ENCODE data around the gene ATP1B4. TPM values are rescaled to one million over a fixed set of nuclear protein-coding genes. Genes with fewer than 3 reads are reported as not detected.
"Not testable (repeated sequence)": the region's sequence is repeated elsewhere in the genome, so short reads cannot be mapped to it uniquely, and the experiment has no call there.

Gene ATP1B4
- total RNA-seq (2014; rRNA removed; shearing (Covaris generic)) = not detected in 2 replicates

GRCh38 chrX:120361764-120362305, at the start of gene ATP1B4:
TSS of gene ATP1B4 (plus strand) at chrX:120362089. CDS start at chrX:120362169, 80 bp downstream.
- Histone ChIP-seq H3K4me1 (replicated peaks) (no peaks in the 10 kb centered on the region), H3K36me3 (no peaks in the 10 kb centered on the region), H3K4me3 (no peak within 1 kb of the TSS), H3K27me3 (replicated peaks) (no peaks in the 10 kb centered on the region), H3K9me3 (replicated peaks) (no peaks in the 10 kb centered on the region), H3K27ac (no peak within 1 kb of the TSS)
- no peak for DNase-seq (ENCODE audit: low read depth in 1 of 2, low spot score in 2 of 2)

- Histone ChIP-seq H3K4me3 (no peak overlapping the region), H3K27ac (no peak overlapping the region), H3K36me3 (no peaks in the 10 kb centered on the region), H3K27me3 (replicated peaks) (no peaks in the 10 kb centered on the region), H3K4me1 (replicated peaks) (peaks cover 3% of the 10 kb centered on the region; the same call in 1 of the 2 replicates), H3K9me3 (replicated peaks) (no peaks in the 10 kb centered on the region)
- DNase-seq (ENCODE audit: low read depth in 1 of 2, low spot score in 2 of 2) = no peak
These were observed 46.1 kb upstream of the ATP1B4 start for GRCh38 chrX:120315776-120316175.

GRCh38 chrX:120316587-120317283, 45.2 kb upstream of the ATP1B4 start:
- DNase-seq (ENCODE audit: low read depth in 1 of 2, low spot score in 2 of 2) = peak in 1 of 2 experiments; percentile 9
- H3K9me3 ChIP-seq (replicated peaks) = no peaks in the 10 kb centered on the region
- H3K27me3 ChIP-seq (replicated peaks) = no peaks in the 10 kb centered on the region
- no peak overlapping the region for H3K4me3 ChIP-seq
- no peak overlapping the region for H3K27ac ChIP-seq
- peaks cover 3% of the 10 kb centered on the region; the same call in 1 of the 2 replicates for H3K4me1 ChIP-seq (replicated peaks)
- no peaks in the 10 kb centered on the region for H3K36me3 ChIP-seq

- Histone ChIP-seq H3K36me3 (no peaks in the 10 kb centered on the region), H3K4me3 (no peak overlapping the region), H3K27me3 (replicated peaks) (no peaks in the 10 kb centered on the region), H3K4me1 (replicated peaks) (peaks cover 3% of the 10 kb centered on the region; the same call in 1 of the 2 replicates), H3K9me3 (replicated peaks) (no peaks in the 10 kb centered on the region), H3K27ac (no peak overlapping the region)
- no peak for DNase-seq (ENCODE audit: low read depth in 1 of 2, low spot score in 2 of 2)
These were observed 43.5 kb upstream of the ATP1B4 start for GRCh38 chrX:120318411-120318810.

- Histone ChIP-seq H3K27me3 (replicated peaks) (no peaks in the 10 kb centered on the region), H3K4me1 (replicated peaks) (no peaks in the 10 kb centered on the region), H3K27ac (no peak overlapping the region), H3K9me3 (replicated peaks) (no peaks in the 10 kb centered on the region), H3K36me3 (no peaks in the 10 kb centered on the region), H3K4me3 (no peak overlapping the region)
- no peak for DNase-seq (ENCODE audit: low read depth in 1 of 2, low spot score in 2 of 2)
These were observed 40.2 kb upstream of the ATP1B4 start for GRCh38 chrX:120321520-120322281.

GRCh38 chrX:120331116-120331515, 30.8 kb upstream of the ATP1B4 start:
- no peaks in the 10 kb centered on the region for H3K36me3 ChIP-seq
- H3K9me3 ChIP-seq (replicated peaks) = no peaks in the 10 kb centered on the region
- no peak overlapping the region for H3K4me3 ChIP-seq
- H3K27ac ChIP-seq = no peak overlapping the region
- no peak for DNase-seq (ENCODE audit: low read depth in 1 of 2, low spot score in 2 of 2)
- H3K27me3 ChIP-seq (replicated peaks) = no peaks in the 10 kb centered on the region
- H3K4me1 ChIP-seq (replicated peaks) = no peaks in the 10 kb centered on the region

GRCh38 chrX:120332394-120332793, 29.5 kb upstream of the ATP1B4 start:
- no peak overlapping the region for H3K4me3 ChIP-seq
- H3K9me3 ChIP-seq (replicated peaks) = no peaks in the 10 kb centered on the region
- no peak for DNase-seq (ENCODE audit: low read depth in 1 of 2, low spot score in 2 of 2)
- no peaks in the 10 kb centered on the region for H3K27me3 ChIP-seq (replicated peaks)
- no peak overlapping the region for H3K27ac ChIP-seq
- H3K36me3 ChIP-seq = no peaks in the 10 kb centered on the region
- H3K4me1 ChIP-seq (replicated peaks) = no peaks in the 10 kb centered on the region

- DNase-seq (ENCODE audit: low read depth in 1 of 2, low spot score in 2 of 2) = no peak
- no peak overlapping the region for H3K27ac ChIP-seq
- no peaks in the 10 kb centered on the region for H3K36me3 ChIP-seq
- H3K4me1 ChIP-seq (replicated peaks) = no peaks in the 10 kb centered on the region
- H3K4me3 ChIP-seq = no peak overlapping the region
- H3K27me3 ChIP-seq (replicated peaks) = no peaks in the 10 kb centered on the region
- no peaks in the 10 kb centered on the region for H3K9me3 ChIP-seq (replicated peaks)
These were observed 27.7 kb upstream of the ATP1B4 start for GRCh38 chrX:120334151-120334550.

GRCh38 chrX:120334603-120335002, 27.3 kb upstream of the ATP1B4 start:
- Histone ChIP-seq H3K27ac (no peak overlapping the region), H3K4me1 (replicated peaks) (no peaks in the 10 kb centered on the region), H3K36me3 (no peaks in the 10 kb centered on the region), H3K27me3 (replicated peaks) (no peaks in the 10 kb centered on the region), H3K9me3 (replicated peaks) (no peaks in the 10 kb centered on the region), H3K4me3 (no peak overlapping the region)
- no peak for DNase-seq (ENCODE audit: low read depth in 1 of 2, low spot score in 2 of 2)

GRCh38 chrX:120335289-120335688, 26.6 kb upstream of the ATP1B4 start:
- Histone ChIP-seq H3K4me1 (replicated peaks) (no peaks in the 10 kb centered on the region), H3K4me3 (no peak overlapping the region), H3K36me3 (no peaks in the 10 kb centered on the region), H3K9me3 (replicated peaks) (no peaks in the 10 kb centered on the region), H3K27me3 (replicated peaks) (no peaks in the 10 kb centered on the region), H3K27ac (no peak overlapping the region)
- DNase-seq (ENCODE audit: low read depth in 1 of 2, low spot score in 2 of 2) = no peak

GRCh38 chrX:120336899-120337298, 25.0 kb upstream of the ATP1B4 start:
- no peaks in the 10 kb centered on the region for H3K27me3 ChIP-seq (replicated peaks)
- no peaks in the 10 kb centered on the region for H3K9me3 ChIP-seq (replicated peaks)
- no peak for DNase-seq (ENCODE audit: low read depth in 1 of 2, low spot score in 2 of 2)
- no peak overlapping the region for H3K4me3 ChIP-seq
- H3K27ac ChIP-seq = no peak overlapping the region
- H3K4me1 ChIP-seq (replicated peaks) = no peaks in the 10 kb centered on the region
- H3K36me3 ChIP-seq = no peaks in the 10 kb centered on the region

- H3K27ac ChIP-seq; H3K27me3 ChIP-seq (replicated peaks); H3K4me3 ChIP-seq; H3K4me1 ChIP-seq (replicated peaks); H3K36me3 ChIP-seq; H3K9me3 ChIP-seq (replicated peaks); DNase-seq (ENCODE audit: low read depth in 1 of 2, low spot score in 2 of 2): not testable (repeated sequence)
These were observed 17.3 kb upstream of the ATP1B4 start for GRCh38 chrX:120344566-120344965.

GRCh38 chrX:120350450-120351138, 11.3 kb upstream of the ATP1B4 start:
- Histone ChIP-seq H3K4me3 (no peak overlapping the region), H3K9me3 (replicated peaks) (no peaks in the 10 kb centered on the region), H3K36me3 (no peaks in the 10 kb centered on the region), H3K27me3 (replicated peaks) (no peaks in the 10 kb centered on the region), H3K27ac (no peak overlapping the region), H3K4me1 (replicated peaks) (no peaks in the 10 kb centered on the region)
- DNase-seq (ENCODE audit: low read depth in 1 of 2, low spot score in 2 of 2) = no peak

- Histone ChIP-seq H3K27ac (no peak overlapping the region), H3K27me3 (replicated peaks) (no peaks in the 10 kb centered on the region), H3K4me3 (no peak overlapping the region), H3K9me3 (replicated peaks) (no peaks in the 10 kb centered on the region), H3K36me3 (no peaks in the 10 kb centered on the region), H3K4me1 (replicated peaks) (no peaks in the 10 kb centered on the region)
- DNase-seq (ENCODE audit: low read depth in 1 of 2, low spot score in 2 of 2) = no peak
These were observed 5.8 kb upstream of the ATP1B4 start for GRCh38 chrX:120356084-120356483.

Data from SJSA1 (cell line).